Fibroblast of pulmonary artery (primary cell): Measurements from ENCODE around the gene DLG4.
"Not testable (repeated sequence)": the region's sequence is repeated elsewhere in the genome, so short reads cannot be mapped to it uniquely, and the experiment has no call there.

ENCODE experiments used
- DNase-seq: peaks from one replicate; pipeline ENCODE4 v3.0.0-alpha.2; 2010; ENCODE audit warnings: low read depth
- H3K4me3 ChIP-seq: replicated peaks from 2 replicates; pipeline ENCODE4 v1.5.1; 2011; ENCODE audit warnings: low read depth, mild to moderate bottlenecking, control low read depth, low read length, moderate library complexity
- TF ChIP-seq, protein P1 (sequence below): IDR thresholded peaks from 2 replicates; pipeline ENCODE4 v1.5.1; 2011; ENCODE audit warnings: mild to moderate bottlenecking, control low read depth, low read length, inconsistent platforms; ENCODE audit errors: missing control alignments

Gene DLG4

DNA sequence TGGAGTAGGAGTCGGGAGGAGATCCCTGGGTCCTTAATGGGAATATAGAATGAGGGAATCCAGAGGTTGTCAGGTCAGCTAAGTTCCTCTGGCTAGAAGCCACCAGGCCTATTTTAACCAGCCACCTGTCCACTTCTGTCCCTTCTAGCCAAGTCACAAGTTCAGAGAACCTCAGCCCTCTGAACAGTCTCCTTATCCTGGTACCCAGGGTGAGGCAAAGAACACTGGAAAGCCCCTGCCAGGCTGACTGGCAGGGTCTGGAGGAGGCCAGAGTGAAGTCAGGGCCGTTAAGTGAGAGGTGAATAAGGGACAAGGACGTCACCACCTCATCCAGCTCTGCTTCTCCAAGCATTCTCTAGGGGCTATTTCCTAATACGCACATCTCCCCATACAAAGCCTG is 29.2 kb upstream of the DLG4 start:
- DNase-seq = no peak
- TF ChIP-seq, protein P1, sequence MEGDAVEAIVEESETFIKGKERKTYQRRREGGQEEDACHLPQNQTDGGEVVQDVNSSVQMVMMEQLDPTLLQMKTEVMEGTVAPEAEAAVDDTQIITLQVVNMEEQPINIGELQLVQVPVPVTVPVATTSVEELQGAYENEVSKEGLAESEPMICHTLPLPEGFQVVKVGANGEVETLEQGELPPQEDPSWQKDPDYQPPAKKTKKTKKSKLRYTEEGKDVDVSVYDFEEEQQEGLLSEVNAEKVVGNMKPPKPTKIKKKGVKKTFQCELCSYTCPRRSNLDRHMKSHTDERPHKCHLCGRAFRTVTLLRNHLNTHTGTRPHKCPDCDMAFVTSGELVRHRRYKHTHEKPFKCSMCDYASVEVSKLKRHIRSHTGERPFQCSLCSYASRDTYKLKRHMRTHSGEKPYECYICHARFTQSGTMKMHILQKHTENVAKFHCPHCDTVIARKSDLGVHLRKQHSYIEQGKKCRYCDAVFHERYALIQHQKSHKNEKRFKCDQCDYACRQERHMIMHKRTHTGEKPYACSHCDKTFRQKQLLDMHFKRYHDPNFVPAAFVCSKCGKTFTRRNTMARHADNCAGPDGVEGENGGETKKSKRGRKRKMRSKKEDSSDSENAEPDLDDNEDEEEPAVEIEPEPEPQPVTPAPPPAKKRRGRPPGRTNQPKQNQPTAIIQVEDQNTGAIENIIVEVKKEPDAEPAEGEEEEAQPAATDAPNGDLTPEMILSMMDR = no peak
- H3K4me3 ChIP-seq = no peak overlapping the region

DNA sequence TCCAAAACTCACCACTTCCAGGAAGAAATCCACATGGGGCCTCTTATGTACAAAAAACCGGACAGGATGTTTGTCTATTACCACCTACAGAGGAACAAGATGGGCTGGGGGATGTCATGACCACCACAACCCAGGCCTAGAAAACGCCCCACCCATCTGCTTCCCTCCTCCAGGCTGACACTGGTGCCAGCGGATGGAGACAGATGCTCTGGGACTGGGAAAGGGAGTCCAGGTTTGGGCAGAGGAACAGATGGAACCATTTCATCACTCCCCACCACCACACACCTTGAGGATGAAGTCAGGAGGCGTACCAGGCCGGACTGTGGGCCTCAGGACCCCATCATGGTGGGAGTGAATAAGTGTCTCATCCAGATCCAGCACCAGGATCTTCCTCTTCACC is 27.1 kb upstream of the DLG4 start:
- TF ChIP-seq, protein P1 = no peak
- no peak overlapping the region for H3K4me3 ChIP-seq
- no peak for DNase-seq

DNA sequence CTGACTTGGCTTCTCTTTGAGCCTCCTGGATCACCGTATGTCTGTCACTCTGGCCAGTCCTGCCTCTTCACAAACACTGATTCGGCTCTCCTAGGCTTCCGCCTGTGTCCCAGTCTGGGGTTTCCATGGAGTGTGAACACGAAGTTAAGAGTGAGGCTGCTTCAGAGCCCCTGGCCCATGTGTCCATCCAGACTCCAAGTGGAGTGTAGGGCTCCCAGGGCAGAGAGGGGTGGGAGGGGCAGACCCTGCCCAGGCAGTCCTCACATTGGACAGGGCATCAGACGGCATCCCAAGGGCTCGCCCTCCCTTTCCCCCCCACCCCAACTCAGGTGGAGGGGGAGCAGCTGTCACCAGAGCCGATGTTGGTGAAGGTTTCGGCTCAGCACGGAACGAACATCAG is 24.2 kb upstream of the DLG4 start:
- H3K4me3 ChIP-seq, DNase-seq: not testable (repeated sequence)

DNA sequence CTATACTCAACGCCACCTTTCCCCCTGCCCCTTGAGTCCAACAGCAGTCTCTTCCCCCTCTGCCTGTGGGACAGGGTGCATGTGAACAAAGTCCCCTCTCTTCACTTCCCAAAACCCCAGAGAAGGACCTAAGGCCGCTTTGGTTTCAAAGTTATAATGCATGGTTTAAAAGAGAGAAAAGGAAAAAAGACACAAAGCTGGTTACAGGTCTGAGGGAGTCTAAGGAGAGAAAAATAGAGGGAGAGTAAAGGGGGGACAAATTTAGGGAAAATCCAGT is 23.8 kb upstream of the DLG4 start:
- TF ChIP-seq, protein P1 = no peak
- DNase-seq = no peak
- H3K4me3 ChIP-seq = peak overlapping the region; percentile 81

DNA sequence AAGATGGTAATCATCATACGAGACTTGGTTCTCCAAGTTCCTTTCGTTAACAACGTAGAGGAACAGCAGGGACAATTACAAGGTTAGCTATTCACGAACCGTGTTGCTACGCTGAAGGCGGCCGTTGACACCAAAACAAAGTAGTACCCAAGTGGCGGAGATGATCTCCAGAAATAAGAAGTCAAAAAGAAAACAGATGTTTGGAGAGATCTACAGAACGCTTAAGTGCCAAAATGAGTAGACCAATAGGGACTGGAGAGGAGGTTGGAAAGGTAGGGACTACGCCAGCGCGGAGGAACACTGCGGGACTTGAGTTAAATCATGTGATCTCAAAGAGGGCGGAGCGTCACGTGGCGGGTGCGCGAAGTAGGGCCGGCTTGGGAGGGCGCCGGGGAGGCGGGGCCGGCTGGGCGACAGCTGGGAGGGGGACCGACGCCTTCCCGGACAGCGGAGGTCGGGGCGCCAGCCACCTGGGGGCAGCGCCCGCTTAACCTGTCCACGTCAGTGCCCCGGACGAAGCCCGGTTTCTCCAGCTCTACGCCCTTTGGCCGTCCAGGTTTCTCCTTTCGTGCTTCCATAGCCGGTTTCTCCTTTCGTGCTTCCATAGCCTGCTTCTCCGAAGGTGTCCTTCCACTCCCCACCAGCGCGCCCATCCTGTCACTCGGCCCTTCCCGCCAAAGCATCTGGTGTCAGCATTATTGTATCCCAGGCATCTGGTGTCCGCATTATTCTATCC is 23.2 kb upstream of the DLG4 start:
- TF ChIP-seq, protein P1 = no peak
- peak overlapping the region; percentile 81 for H3K4me3 ChIP-seq

DNA sequence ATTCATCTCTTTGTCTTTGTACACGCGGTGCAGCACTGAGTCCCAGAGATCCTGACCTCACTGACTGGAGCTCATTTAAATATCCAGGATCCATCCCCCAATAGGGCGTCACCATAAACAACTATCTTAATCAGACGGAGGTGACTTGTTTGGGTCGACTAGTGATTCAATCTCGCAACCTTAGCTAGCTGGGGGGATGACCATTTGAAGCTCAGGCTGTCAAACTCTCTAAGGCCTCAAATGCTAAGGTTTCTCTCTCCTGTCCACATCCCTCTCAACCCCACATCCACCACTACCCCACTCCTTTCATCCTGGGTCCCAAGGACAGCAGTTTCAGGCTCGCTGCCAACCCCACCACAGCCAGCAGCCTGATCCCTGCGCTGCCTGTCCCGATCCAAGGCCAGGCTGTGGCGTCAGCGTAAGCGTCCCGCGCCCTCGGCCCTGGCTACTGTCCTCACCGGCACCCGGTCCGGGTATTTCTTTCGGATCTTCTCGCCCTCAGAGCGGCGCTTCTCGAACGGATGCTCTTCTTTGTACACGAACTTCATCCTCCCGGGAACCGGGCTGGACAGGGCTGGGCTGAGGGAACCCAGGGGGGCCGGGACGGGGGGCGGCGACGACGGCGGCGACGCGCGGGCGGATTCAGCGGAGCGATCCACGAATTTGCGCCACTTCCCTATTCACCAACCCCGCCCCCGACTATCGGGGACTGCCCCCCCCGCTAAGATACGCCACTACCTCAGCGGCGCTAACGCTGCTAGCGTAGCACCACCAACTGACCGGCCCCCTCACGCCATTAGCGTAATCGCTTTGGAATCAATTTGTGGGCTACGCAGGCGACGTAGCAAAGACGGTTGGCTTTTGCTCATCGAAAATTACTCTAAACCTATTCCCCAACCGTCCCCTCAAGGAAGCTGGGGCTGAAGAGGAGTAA is 22.4 kb upstream of the DLG4 start, which contains the start of gene GABARAP:
Gene GABARAP, minus strand, starts transcription at position 667 of the 934 bp plus-strand sequence. Its CDS starts 119 bp downstream, at position 548.
- TF ChIP-seq, protein P1 = no peak
- H3K4me3 ChIP-seq = peak within 1 kb of the TSS; percentile 81
- DNase-seq = peak; percentile 95

More for the DNA sequence above, 23.2 kb upstream of the DLG4 start:
- DNase-seq = peak; percentile 97

DNA sequence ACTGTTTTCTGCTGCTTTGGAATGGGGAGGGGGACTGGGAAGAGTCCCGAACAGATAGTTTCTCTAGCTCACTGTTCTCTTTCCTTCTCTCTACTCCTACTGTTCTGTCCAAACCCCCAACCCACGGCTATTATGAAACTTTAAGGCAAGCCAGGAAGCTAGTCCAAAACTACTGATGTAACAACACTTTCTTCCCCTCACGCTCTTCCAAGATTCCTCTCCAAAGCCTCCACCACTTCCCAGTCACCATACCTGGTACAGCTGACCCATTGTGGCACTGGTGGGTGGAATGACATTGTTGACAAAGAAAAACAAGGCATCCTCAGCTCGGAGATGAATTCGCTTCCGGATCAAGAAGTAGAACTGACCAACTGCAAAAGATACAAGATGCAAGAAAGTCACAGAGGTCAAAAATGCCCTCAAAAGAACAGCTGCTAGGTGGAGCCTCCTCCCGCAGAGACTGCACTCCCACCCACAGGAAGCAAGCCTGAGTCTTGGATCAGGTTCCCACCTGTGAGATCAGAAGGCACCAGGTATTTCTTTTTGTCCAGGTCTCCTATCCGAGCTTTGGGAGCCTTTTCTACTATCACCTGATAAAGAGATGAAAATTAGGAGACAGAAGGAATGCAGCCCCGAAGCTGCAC is 21.6 kb upstream of the DLG4 start:
- DNase-seq = no peak

More for the DNA sequence above, 21.6 kb upstream of the DLG4 start:
- TF ChIP-seq, protein P1 = no peak
- peak overlapping the region; percentile 81 for H3K4me3 ChIP-seq
